CD4-positive, alpha-beta T cell treated with Interleukin-4 for 1 hour (primary cell): ENCODE results near the gene GALNT1.

ENCODE experiments used
- DNase-seq, 2 donors: peaks; one replicate each; pipeline ENCODE4 v3.0.0-alpha.2; 2020 to 2022

The GALNT1 gene

DNA sequence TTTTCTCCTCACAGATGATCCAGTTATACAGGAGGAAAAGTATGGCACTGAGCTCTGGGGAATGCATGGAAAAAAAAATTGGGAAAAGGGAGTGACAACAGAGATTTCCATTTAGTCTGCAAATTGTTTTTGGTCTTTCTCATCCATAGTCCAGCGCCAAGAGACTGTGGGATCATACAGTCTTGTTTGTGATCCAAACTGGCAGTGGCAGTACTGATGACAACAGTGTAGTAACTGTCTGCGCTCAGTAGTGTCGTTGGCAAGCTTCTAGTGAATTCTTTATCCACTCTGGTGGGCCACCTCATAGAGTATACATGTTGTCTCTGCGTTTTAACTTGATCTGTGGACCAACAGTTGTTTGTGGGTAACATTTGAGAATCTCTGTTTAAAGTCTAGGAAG lies 37.9 kb downstream of the GALNT1 start:
- DNase-seq = no peak

- no peak for DNase-seq
Observed at GRCh38 chr18:35619941-35620340, 38.4 kb downstream of the GALNT1 start.

DNA sequence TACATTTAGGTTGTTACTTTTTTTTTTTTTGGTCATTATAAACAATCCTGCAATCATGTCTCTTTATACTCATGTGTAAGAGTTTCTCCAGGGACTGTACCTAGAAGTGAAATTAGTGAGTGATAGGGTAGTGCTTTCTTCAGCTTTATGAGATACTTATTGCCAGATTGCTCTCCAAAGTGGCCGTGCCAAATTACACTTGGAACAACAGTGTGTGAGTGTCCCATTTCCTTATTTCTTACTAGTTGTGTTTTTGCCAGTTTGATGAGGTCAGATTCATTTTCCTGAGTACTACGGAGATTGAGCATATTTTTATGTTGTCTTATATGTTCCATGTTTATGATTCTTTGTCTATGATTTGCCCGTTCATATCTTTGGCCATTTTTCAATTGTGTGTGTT lies 39.2 kb downstream of the GALNT1 start:
- no peak for DNase-seq

DNA sequence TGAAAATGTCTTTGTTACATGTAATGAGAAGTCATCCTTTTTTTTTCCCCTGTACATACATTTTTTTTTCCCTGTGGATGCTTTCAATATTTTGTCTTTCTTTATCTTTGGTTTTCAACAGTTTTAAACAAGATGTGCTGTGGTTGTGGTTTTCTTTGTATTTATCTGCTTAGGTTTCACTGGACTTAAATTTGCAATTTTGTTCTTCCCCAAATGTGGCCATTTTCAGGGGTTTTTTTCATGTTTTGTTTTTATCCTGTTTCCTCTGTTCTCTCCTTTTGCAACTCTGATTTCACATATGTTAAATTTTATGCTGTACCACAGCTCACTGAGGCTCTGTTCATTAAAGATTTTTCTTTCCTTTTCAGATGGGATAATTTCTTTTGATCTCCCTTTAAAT lies 41.7 kb downstream of the GALNT1 start:
- no peak for DNase-seq

DNA sequence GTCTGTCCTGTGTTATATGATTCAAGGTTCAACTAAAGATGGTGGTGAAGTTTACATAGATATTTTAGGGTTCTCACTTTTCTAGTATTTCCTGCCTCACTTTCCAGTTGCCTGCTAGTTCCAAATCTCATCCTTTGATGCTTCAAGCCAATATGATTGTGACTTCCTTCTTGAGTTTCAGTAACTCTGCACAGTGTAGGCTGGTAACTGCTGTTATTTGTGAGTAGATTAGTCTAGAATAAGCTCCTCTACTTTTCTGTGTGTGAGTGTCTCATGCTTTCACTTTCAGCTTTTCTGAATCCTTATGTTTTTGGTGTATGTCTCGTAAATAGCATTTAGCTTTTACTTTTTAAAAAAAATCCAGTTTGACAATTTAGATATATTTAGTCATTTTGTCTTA lies 42.6 kb downstream of the GALNT1 start:
- DNase-seq = no peak

DNA sequence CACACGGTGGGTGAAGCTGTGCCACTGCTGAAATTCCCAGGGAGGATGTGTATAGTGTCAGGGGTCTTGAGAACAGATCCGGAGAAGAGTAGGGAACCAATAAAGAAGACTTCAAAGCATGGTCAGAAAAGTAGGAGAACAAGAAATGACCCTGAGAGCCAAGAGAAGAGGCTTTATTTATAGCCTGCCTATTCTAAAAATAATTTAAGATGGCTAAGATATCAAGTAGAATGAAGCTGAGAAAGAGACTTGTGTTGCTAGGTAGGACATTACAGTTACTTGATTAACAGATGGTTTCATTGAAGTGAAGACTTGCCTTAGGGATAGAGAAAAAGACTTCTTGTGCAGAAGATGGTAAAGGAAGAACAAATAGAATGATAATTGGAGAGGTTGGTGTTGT lies 43.7 kb downstream of the GALNT1 start:
- no peak for DNase-seq

DNA sequence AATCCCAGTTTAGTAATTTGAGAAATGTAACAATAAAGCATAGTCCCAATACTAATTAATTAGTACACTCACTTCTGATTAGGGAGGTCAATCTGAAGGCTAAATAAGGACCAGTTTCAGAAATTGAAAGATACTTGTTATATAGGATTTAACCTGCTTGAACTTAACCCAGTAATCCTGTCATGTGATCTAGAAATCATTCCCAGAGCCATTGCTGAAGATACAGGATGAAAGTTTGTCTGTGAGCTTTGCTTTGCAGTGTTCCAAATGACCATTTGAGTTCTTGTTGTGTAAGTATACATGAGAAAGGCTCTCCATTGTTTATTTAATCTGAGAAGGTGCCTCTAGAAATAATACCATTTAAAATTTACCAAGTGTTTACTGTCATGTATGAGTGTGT lies 52.2 kb downstream of the GALNT1 start:
- DNase-seq = no peak

- no peak for DNase-seq
Observed at GRCh38 chr18:35634323-35634722, 52.8 kb downstream of the GALNT1 start.

- DNase-seq = no peak
Observed at GRCh38 chr18:35635170-35635569, 53.6 kb downstream of the GALNT1 start.

GRCh38 chr18:35637227-35637626 lies 55.7 kb downstream of the GALNT1 start:
- no peak for DNase-seq

DNA sequence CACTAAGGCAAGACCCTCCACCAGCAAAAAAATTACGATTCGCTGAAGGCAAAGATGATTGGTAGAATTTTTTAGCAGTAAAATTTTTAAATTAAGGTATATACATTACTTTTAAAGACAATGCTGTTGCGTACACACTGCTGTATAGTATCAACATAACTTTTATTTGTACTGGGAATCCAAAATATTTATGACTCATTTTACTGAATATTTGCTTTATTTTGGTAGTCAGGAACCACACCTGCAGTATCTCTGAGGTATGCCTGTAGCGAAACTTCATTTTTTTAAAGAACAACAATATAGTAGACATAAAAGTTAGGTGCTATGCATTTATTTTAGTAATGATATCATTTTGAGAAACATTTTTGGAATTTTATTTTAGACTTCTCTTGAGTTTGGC lies 57.8 kb downstream of the GALNT1 start:
- no peak for DNase-seq

- DNase-seq = no peak
Observed at GRCh38 chr18:35641467-35641866, 59.9 kb downstream of the GALNT1 start.

DNA sequence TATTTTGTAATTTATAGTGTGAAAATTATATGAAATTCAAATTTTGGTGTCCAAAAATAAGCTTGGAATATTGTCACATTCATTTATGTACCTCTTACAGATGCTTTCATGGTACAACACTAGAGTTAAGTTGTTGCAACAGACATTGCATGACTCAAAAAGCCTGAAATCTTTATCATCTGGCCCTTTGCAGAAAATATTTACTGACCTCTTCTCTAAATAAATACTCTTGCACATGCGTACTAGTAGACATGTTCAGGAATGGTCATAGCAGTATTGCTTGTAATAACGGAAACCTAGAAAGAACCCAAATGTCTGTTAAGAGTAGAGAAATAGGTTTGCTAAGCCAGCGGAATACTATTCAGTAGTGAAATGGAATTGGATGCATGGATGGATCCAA lies 60.4 kb downstream of the GALNT1 start:
- DNase-seq = no peak

DNA sequence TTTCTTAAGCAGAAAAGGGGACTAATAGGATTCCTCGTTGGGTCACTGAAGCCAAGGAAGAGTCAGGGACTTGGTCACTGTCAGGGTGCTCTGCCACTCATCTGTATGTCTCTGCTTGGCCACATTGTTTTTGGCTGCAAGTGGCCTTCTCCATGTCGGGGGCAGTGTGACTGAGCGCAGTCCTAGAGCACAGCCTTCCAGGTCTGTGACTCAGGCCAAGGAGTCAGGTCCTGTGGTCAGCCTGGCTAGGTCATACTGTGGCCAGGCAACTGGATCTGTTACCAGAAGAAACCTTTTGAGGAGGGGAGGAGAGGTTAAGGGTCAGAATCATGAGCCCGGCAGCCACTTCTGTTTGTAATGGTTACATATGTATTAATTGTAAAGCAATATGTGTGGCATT lies 61.3 kb downstream of the GALNT1 start:
- DNase-seq = no peak

- no peak for DNase-seq
Observed at GRCh38 chr18:35646449-35646848, 64.9 kb downstream of the GALNT1 start.

DNA sequence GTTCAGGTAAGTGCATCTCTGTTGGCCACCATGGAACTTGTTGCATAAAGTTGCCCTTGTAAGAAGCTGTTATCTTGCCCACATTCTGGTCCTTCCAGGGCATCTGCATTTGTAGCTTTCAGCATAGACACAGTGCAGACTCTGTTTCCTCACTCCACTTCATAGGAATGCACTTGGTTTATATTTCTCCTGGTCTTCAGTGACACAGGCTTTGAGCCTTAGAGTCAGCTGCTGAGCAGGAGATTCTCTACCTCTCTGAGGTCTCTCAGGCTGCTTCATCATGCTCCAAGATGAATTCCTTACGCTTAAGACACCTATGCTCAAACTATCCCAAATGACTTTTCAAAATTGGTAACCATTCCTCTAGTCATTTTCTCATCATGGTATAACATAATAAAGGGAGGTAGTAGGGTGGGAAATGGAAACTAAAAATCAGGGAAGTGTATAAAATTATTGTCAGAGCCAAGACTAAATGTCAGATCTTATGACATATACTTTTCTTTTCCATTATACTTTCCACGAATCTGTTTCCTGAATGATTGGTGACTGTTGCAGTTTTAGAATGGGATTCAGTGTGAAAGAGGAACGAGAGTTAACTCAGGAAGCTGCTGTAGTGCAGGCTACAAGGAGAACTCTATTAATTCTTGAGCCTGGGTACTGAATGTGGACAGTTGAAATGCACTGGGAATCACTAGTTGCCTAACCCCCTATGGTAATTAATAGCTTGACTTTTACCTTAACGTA lies 72.0 kb downstream of the GALNT1 start:
- no peak for DNase-seq

DNA sequence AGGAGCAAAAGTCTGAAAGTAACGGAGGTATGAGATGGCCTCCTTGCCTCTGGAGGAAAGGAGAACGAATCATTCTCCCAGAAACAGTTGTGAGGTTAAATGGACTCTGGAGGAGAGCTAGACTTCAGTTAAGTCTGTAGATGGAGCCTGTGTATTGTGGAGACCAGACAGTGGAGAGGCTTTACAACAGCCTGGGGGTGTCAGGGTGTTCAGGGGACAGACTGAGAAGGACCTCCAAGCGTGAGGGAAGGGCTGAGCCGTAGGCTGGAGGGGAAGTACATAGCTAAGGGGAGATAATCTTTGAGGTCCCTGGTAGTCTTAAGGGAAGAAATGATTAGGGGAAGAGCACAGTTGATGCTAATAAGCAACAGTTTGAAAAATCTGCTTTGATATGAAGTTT lies 76.6 kb downstream of the GALNT1 start:
- DNase-seq = no peak

GRCh38 chr18:35661483-35662146 lies 80.1 kb downstream of the GALNT1 start:
- no peak for DNase-seq

GRCh38 chr18:35662293-35663062 lies 80.9 kb downstream of the GALNT1 start:
- DNase-seq = no peak

DNA sequence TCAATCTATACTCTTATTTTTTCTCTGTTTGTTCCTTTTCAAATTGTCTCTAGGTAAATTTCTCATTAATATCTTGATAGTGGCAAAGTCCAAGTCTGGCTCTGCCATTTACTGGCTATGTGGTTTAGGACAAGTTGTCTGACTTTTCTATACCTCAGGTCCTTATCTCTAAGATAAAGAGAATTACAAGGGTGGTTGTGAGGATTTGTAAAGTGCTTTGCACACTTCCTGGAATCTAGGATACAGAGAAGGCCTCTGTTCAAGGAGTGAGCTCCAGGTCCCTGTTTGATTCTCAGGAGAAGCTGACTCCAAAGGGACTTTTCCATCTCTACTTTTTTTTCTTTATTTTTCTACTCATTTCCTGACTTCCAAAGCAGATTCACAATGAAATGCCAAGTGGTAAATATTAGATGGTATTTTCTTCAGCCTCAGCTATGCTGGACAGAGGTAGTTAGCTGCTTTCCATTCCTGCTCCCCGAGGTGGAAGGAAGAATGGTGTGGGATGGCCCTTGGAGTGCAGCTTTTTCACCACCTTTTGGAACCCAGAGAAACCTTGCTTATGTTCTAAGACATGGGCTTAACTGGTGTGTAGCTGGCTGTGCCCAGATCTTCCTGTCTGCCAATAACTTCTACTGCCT lies 90.5 kb downstream of the GALNT1 start:
- no peak for DNase-seq

DNA sequence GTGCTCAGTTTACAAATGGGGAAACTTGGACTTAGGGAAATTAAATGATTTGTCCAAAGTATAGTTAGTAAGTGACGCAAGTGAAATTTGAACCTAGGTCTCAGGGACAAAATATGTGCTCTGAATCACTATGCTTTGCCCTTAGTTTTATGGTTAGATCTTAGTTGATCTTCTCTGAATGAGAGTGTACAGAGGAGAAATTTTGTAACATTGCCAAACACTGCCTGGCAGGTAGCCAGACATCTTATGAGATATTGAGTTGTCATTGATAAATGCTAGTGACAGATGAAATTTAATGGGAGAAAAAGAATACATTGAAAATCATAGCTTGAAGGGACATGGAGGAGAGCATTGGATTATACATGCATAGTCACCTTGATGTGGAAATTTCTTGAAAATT lies 91.4 kb downstream of the GALNT1 start:
- DNase-seq = no peak

- no peak for DNase-seq
Observed at GRCh38 chr18:35673682-35674081, 92.1 kb downstream of the GALNT1 start.

DNA sequence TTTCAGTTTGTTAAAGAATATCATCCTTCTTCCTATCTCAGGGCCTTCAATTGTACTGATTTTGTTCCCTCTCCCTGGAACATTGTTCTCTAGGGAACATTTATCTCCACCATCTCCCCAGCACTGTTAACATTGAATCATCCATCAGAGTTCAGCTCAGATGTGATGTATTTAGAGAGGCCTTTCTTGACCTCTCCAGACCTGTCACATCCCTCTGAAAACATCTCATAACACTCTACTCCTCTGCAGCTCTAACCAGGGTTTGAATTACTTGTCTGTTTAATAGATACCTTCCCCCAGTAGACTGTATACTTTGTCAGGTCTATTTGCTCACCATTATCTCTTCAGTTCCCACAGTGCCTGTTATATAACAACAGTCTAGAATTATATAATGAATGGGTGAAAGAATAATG lies 98.6 kb downstream of the GALNT1 start:
- DNase-seq = no peak
